ENCODE data around the gene EPB41L2. TPM values are rescaled to one million over a fixed set of nuclear protein-coding genes. Genes with fewer than 3 reads are reported as not detected.

The EPB41L2 gene
- 100 to 1,000 TPM in 1 of 4 donors, 10 to 100 TPM in 3; 46.1 to 258 (median 88.3) TPM for total RNA-seq

DNA sequence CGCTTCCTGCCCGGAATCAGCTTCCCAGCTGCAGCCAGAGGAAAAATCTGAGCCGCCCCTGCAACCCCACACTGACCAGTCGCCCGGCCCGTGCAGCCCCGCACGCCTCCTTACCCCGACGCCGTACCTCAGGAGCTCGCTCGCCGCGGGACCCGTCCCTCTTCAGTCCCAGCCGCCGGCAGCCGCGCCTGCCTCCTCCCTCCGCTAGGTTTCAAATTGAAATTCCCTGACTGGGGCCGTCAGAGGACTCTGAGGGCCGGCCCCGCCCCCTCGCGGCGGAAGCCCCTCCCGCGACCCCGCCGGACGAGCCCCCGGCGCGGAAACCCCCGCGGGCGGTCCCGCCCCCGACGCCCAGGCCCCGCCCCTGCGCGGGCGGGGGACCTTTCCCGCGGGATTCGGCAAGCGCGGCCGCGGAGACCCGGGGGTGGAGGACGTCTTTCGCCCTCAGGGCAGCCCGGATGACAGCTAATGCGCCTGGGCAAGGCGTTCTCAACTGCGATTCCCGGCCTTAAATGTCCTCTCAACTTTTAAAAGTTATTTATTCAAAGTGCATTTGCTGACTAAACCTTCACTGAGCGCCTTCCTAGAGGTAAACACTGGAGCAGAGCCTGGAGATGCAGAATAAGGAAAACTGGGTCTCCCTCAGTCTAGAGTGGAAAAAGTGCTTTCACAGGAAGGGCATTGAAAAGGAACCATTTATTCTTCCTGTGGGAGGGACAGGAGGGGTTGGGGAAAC is at the start of gene EPB41L2:
Gene EPB41L2 (minus strand): TSS at position 218 of the 736 bp plus-strand sequence. CDS start 106,760 bp downstream, outside the sequence.
- Histone ChIP-seq H3K9me3 (no peaks in the 10 kb centered on the region), H3K27me3 (no peaks in the 10 kb centered on the region), H3K4me3 (peak within 1 kb of the TSS; percentile 87 to 97 (median 88)), H3K36me3 (no peaks in the 10 kb centered on the region), H3K4me1 (peaks cover 0 to 12% (median 3%) of the 10 kb centered on the region in 4 donors), H3K27ac (peak within 1 kb of the TSS; percentile 69 to 89 (median 85))
- TF ChIP-seq POLR2A (IDR thresholded peaks at IDR 0.05), result peak; percentile 42 to 82
- TF ChIP-seq, protein P1, sequence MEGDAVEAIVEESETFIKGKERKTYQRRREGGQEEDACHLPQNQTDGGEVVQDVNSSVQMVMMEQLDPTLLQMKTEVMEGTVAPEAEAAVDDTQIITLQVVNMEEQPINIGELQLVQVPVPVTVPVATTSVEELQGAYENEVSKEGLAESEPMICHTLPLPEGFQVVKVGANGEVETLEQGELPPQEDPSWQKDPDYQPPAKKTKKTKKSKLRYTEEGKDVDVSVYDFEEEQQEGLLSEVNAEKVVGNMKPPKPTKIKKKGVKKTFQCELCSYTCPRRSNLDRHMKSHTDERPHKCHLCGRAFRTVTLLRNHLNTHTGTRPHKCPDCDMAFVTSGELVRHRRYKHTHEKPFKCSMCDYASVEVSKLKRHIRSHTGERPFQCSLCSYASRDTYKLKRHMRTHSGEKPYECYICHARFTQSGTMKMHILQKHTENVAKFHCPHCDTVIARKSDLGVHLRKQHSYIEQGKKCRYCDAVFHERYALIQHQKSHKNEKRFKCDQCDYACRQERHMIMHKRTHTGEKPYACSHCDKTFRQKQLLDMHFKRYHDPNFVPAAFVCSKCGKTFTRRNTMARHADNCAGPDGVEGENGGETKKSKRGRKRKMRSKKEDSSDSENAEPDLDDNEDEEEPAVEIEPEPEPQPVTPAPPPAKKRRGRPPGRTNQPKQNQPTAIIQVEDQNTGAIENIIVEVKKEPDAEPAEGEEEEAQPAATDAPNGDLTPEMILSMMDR (IDR thresholded peaks at IDR 0.05), result peak in 4 of 6 experiments; percentile 23 to 53 (median 40)
- peak; percentile 77 to 94 (median 92) for DNase-seq

DNA sequence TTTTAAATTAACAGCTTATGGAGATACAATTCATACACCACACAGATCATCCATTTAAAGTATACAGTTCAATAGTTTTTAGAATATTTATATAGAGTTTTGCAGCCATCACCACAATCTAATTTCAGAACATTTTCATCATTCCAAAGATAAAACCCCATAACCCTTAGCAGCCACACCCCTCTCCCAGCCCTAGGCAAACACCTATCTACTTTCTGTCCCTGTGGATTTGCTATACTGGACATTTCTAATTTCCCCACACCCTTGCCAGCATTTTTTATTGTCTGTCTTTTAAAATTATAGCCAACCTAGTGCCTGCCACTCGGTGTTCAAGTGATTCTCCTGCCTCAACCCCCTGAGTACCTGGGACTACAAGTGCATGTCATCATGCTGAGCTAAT is 49.2 kb upstream of the EPB41L2 start:
- H3K9me3 ChIP-seq, result no peaks in the 10 kb centered on the region
- no peak for DNase-seq
- H3K27me3 ChIP-seq, result no peaks in the 10 kb centered on the region
- no peak overlapping the region for H3K27ac ChIP-seq
- H3K4me1 ChIP-seq, result peaks cover 0 to 6% (median 0%) of the 10 kb centered on the region in 4 donors
- TF ChIP-seq POLR2A (IDR thresholded peaks at IDR 0.05), result no peak
- TF ChIP-seq, protein P1 (IDR thresholded peaks at IDR 0.05), result no peak
- no peaks in the 10 kb centered on the region for H3K36me3 ChIP-seq
- H3K4me3 ChIP-seq, result no peak overlapping the region

DNA sequence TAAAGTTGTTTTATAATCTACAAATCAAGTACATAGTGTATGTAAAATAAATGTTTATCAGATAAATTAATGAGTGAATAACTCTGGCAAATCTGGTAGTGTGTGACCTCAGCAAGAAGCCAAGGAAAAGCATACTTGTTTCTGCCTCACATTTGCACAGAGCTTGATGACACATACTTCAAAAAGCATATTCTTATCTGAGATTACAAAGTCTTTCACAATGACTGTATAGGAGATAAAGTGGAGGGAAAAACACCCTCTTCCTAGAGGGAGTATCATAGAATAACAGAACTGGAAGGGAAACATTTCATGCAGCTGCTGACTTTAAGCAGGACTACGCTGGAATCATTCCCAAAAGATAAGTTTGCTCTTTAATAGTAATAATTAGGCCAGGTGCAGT is 44.1 kb upstream of the EPB41L2 start:
- Histone ChIP-seq H3K9me3 (no peaks in the 10 kb centered on the region), H3K4me3 (no peak overlapping the region), H3K27me3 (no peaks in the 10 kb centered on the region), H3K36me3 (no peaks in the 10 kb centered on the region), H3K27ac (peak overlapping the region in 2 of 4 donors; percentile 1 to 43), H3K4me1 (peaks cover 0 to 22% (median 1%) of the 10 kb centered on the region in 4 donors)
- no peak for DNase-seq
- TF ChIP-seq, protein P1 (IDR thresholded peaks at IDR 0.05), result peak in 1 of 6 experiments; percentile 3
- no peak for TF ChIP-seq POLR2A (IDR thresholded peaks at IDR 0.05)

DNA sequence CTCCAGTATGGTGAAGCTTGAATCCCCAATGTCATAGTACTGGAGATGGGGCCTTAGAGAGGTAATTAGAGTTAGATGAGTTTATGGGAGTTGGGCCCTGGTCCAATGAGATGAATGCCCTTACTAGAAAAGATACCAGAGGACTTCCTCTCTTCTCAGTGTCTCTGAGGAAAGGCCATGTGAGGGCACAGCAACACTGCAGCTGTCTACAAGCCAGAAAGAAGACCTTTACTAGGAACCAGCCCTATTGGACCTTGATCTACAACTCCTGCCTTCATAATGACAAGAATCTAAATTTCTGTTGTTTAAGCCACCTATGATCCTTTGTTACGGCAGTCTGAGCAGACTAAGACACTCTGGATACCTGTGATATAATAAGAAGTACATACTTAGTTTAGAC is 40.9 kb upstream of the EPB41L2 start:
- peak overlapping the region in 3 of 4 donors; percentile 12 to 15 (median 14) for H3K27ac ChIP-seq
- peak in 1 of 3 donors; percentile 58 for DNase-seq
- no peaks in the 10 kb centered on the region for H3K36me3 ChIP-seq
- H3K9me3 ChIP-seq, result no peaks in the 10 kb centered on the region
- no peak for TF ChIP-seq POLR2A (IDR thresholded peaks at IDR 0.05)
- TF ChIP-seq, protein P1 (IDR thresholded peaks at IDR 0.05), result no peak
- H3K4me1 ChIP-seq, result peaks cover 0 to 22% (median 1%) of the 10 kb centered on the region in 4 donors
- H3K4me3 ChIP-seq, result no peak overlapping the region
- no peaks in the 10 kb centered on the region for H3K27me3 ChIP-seq

DNA sequence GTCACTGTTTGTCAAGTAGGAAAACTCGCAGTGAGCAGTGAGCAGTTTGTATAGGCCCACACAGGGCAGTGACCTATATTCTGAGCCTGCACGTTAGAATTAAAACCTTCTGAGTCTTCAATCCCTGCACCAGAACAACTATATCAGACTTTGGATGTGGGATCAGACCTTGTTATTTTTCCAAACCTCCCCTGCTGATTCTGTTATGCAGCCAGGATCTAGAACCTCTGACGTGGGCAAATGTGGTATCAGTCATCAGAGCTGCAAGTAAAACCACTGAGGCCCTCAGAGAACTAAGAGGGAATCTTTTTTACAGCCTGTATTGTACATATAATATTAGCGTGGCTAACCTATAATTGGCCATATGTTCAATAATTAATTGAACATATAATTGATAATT is 40.3 kb upstream of the EPB41L2 start:
- TF ChIP-seq POLR2A (IDR thresholded peaks at IDR 0.05), result no peak
- TF ChIP-seq, protein P1 (IDR thresholded peaks at IDR 0.05), result no peak
- no peaks in the 10 kb centered on the region for H3K9me3 ChIP-seq

More for the DNA sequence above, 40.3 kb upstream of the EPB41L2 start:
- peaks cover 0 to 22% (median 1%) of the 10 kb centered on the region in 4 donors for H3K4me1 ChIP-seq
- H3K36me3 ChIP-seq, result no peaks in the 10 kb centered on the region
- no peak for DNase-seq
- no peak overlapping the region for H3K27ac ChIP-seq
- no peak overlapping the region for H3K4me3 ChIP-seq
- H3K27me3 ChIP-seq, result no peaks in the 10 kb centered on the region

Data from Peyer's patch (tissue), 4 donors.